ENCODE results near the gene PLEKHA7. TPM values are rescaled to one million over a fixed set of nuclear protein-coding genes. Genes with fewer than 3 reads are reported as not detected.

Gene PLEKHA7
- total RNA-seq, 2 experiments from 2014 or later = 0.47 to 0.50 TPM

DNA sequence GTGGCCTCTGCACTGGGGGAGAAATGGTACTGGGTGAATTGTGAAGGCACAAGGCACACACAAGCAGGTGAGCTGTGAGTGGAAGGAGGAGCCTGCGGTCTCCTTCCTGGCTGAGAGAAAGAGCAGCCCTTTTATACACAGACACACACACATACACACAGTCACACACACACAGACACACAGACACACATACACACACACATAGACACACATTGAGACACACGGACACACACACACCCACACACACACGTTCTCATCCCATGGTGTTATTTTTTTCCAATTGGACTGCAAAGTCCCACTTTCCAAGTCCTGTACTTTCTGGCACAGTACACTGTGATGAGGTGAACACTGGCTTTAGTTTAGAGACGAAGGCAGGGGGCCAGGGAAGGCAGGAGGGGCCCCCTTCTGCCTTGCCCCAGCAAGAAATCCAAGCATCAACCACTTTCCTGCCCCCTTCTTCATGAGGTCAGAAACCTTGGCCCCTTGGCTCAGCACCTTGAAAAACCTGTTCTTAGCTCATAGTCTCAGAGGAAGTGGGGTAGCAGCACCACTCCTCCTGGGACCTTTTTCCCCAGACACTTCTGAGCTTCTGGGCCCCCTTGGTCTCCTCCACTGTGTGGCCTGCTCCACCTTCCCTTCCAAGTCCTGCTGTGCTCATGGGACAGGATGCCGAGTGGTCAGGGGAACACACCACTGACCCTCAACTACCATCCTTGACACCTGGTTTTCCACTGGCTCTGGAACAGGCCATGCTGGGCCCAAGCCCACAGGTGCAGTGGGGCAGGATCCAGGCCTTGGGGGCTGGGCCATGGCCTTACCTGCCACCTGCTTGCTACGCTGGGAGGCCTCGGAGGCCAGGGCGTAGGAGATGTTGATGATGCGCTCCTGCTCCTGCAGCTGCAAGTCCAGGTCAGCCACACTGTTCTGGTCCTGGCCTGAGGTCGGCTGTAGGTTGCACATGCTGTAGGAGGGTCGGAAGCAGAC is 232.0 kb downstream of the PLEKHA7 start:
- Mint-ChIP-seq H3K9me3 (ENCODE audit: insufficient read depth) (no peaks in the 10 kb centered on the region), H3K4me3 (no peak overlapping the region), H3K36me3 (ENCODE audit: low read depth) (no peaks in the 10 kb centered on the region), H3K27ac (no peak overlapping the region), H3K4me1 (ENCODE audit: low read depth) (no peaks in the 10 kb centered on the region), H3K27me3 (ENCODE audit: low read depth) (no peaks in the 10 kb centered on the region)
- CTCF ChIA-PET = no interaction called here
- POLR2A ChIA-PET = interaction anchor here (0.7 kb wide), 1 partner anchor 15 kb away, joined by 3 read pairs; no protein-coding TSS in a partner anchor
- no peak for DNase-seq
- ATAC-seq = no peak

DNA sequence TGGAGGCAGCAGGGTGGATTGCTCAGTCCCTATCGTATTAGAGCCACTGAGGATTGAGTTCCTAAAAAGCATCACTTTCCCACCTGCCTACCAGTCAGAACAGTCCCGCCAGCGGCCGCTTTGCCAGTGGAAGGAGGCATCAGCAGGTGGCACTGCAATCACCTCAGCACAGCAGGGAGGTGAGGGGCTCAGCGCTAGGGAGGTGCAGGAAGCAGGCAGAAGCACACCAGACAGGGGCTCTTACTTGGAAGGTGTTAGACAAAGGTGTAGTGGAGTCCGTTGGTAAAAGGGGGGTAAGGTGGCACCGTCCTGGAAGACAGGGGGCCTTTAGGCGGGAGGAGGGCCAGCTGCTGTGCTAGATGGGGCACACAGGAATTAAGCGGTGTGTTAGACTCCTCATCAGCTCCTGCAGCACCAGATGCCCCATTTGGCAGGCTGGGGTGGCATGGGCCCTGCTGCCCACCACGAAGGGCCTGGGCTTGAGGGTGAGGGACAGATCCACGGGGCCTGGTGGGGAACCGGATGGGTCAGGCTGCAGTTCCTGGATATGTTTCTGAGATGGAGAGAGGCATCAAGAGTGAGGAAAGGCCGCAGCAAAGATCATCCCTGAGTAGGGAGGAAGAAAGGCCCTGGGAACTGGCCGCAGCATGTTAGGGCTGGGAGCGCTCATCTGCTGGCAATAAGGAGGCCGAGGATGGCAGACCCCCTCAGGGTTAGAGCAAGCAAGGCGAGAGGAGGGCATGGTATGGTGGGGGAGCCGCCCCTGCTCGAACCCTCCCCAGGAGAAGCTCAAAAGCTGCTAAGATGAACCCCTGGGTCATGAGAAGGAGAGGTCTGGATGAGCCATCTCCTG is 233.3 kb downstream of the PLEKHA7 start:
- ChIA-PET CTCF (interaction anchor here (1.4 kb wide), 1 partner anchor 7 kb away, joined by 3 read pairs; no protein-coding TSS in a partner anchor), POLR2A (no interaction called here)
- no peak for DNase-seq
- no peaks in the 10 kb centered on the region for H3K36me3 Mint-ChIP-seq (ENCODE audit: low read depth)
- H3K9me3 Mint-ChIP-seq (ENCODE audit: insufficient read depth) = no peaks in the 10 kb centered on the region
- no peak overlapping the region for H3K27ac Mint-ChIP-seq
- H3K4me3 Mint-ChIP-seq = no peak overlapping the region
- no peaks in the 10 kb centered on the region for H3K4me1 Mint-ChIP-seq (ENCODE audit: low read depth)
- ATAC-seq = no peak
- H3K27me3 Mint-ChIP-seq (ENCODE audit: low read depth) = no peaks in the 10 kb centered on the region

DNA sequence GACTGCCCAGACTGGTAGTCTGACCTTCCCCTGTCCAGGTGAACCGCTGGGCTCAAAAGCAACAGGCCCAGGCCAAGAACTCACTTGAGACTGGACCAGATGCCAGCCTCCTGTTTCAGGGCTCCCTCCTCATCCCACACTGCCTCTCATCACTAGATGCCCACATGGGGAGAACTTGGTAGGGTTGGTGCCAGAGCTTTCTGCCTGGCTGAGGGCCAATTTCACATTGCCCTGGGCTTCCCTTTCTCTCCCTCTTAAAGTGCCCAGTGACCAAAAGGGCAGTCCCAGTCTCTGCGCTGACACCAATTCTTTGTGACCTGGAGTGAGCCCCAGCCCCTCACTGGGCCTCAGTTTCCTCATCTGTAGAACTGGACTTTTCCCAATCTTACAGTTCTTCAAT is 234.1 kb downstream of the PLEKHA7 start:
- no peak for ATAC-seq
- no peak overlapping the region for H3K27ac Mint-ChIP-seq
- H3K9me3 Mint-ChIP-seq (ENCODE audit: insufficient read depth) = no peaks in the 10 kb centered on the region
- H3K36me3 Mint-ChIP-seq (ENCODE audit: low read depth) = no peaks in the 10 kb centered on the region
- ChIA-PET POLR2A (no interaction called here), CTCF (interaction anchor here (1.4 kb wide), 1 partner anchor 8 kb away, joined by 3 read pairs; no protein-coding TSS in a partner anchor)
- DNase-seq = no peak
- no peaks in the 10 kb centered on the region for H3K4me1 Mint-ChIP-seq (ENCODE audit: low read depth)
- H3K4me3 Mint-ChIP-seq = no peak overlapping the region
- H3K27me3 Mint-ChIP-seq (ENCODE audit: low read depth) = no peaks in the 10 kb centered on the region

GRCh38 chr11:16779436-16779835 is 234.8 kb downstream of the PLEKHA7 start:
- POLR2A ChIA-PET = interaction anchor here (0.6 kb wide), 1 partner anchor 758 kb away, joined by 3 read pairs; no protein-coding TSS in a partner anchor
- H3K4me1 Mint-ChIP-seq (ENCODE audit: low read depth) = no peaks in the 10 kb centered on the region
- CTCF ChIA-PET = interaction anchor here (1.4 kb wide), 1 partner anchor 9 kb away, joined by 3 read pairs; no protein-coding TSS in a partner anchor

DNA sequence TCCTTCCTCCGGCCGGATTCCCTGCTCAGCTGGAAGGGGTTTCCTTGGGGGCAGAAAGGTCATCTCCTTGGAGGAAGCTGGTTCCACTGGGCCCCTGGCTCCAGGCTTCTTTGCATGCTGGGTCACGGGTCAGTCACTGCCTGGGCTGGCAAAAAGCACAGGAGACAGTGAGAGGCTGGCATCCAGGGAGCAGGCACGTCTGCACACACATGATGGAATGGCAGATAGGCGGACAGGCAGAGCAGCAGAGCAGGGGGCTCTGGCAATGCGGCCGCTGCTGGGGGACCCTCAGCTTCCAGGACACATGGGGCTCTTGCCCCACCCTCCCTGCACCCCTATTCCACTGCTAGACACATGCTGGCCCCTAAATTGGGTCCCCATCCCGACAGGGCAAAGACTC is 235.3 kb downstream of the PLEKHA7 start:
- no peaks in the 10 kb centered on the region for H3K27me3 Mint-ChIP-seq (ENCODE audit: low read depth)
- H3K36me3 Mint-ChIP-seq (ENCODE audit: low read depth) = no peaks in the 10 kb centered on the region
- ATAC-seq (no peak), DNase-seq (no peak)
- H3K4me1 Mint-ChIP-seq (ENCODE audit: low read depth) = no peaks in the 10 kb centered on the region
- no peak overlapping the region for H3K27ac Mint-ChIP-seq
- ChIA-PET POLR2A (no interaction called here), CTCF (no interaction called here)
- H3K4me3 Mint-ChIP-seq = no peak overlapping the region
- no peaks in the 10 kb centered on the region for H3K9me3 Mint-ChIP-seq (ENCODE audit: insufficient read depth)

More at GRCh38 chr11:16779436-16779835, 234.8 kb downstream of the PLEKHA7 start:
- Mint-ChIP-seq H3K4me3 (no peak overlapping the region), H3K27ac (no peak overlapping the region), H3K36me3 (ENCODE audit: low read depth) (no peaks in the 10 kb centered on the region), H3K9me3 (ENCODE audit: insufficient read depth) (no peaks in the 10 kb centered on the region), H3K27me3 (ENCODE audit: low read depth) (no peaks in the 10 kb centered on the region)
- DNase-seq = no peak
- ATAC-seq = peak; percentile 23

- Mint-ChIP-seq H3K27me3 (ENCODE audit: low read depth) (no peaks in the 10 kb centered on the region), H3K4me3 (no peak overlapping the region), H3K27ac (no peak overlapping the region), H3K36me3 (ENCODE audit: low read depth) (no peaks in the 10 kb centered on the region), H3K4me1 (ENCODE audit: low read depth) (no peaks in the 10 kb centered on the region), H3K9me3 (ENCODE audit: insufficient read depth) (no peaks in the 10 kb centered on the region)
- ChIA-PET CTCF (no interaction called here), POLR2A (no interaction called here)
- DNase-seq (no peak), ATAC-seq (no peak)
Observed at GRCh38 chr11:16778286-16778685, 235.9 kb downstream of the PLEKHA7 start.

- no peak for DNase-seq
- ChIA-PET CTCF (no interaction called here), POLR2A (no interaction called here)
- ATAC-seq = no peak
- H3K9me3 Mint-ChIP-seq (ENCODE audit: insufficient read depth) = no peaks in the 10 kb centered on the region
- no peaks in the 10 kb centered on the region for H3K27me3 Mint-ChIP-seq (ENCODE audit: low read depth)
- H3K4me3 Mint-ChIP-seq = no peak overlapping the region
- H3K27ac Mint-ChIP-seq = no peak overlapping the region
- H3K4me1 Mint-ChIP-seq (ENCODE audit: low read depth) = no peaks in the 10 kb centered on the region
- H3K36me3 Mint-ChIP-seq (ENCODE audit: low read depth) = no peaks in the 10 kb centered on the region
Observed at GRCh38 chr11:16777613-16777975, 236.6 kb downstream of the PLEKHA7 start.

- CTCF ChIA-PET = no interaction called here
Observed at GRCh38 chr11:16776711-16777612, 237.3 kb downstream of the PLEKHA7 start.

DNA sequence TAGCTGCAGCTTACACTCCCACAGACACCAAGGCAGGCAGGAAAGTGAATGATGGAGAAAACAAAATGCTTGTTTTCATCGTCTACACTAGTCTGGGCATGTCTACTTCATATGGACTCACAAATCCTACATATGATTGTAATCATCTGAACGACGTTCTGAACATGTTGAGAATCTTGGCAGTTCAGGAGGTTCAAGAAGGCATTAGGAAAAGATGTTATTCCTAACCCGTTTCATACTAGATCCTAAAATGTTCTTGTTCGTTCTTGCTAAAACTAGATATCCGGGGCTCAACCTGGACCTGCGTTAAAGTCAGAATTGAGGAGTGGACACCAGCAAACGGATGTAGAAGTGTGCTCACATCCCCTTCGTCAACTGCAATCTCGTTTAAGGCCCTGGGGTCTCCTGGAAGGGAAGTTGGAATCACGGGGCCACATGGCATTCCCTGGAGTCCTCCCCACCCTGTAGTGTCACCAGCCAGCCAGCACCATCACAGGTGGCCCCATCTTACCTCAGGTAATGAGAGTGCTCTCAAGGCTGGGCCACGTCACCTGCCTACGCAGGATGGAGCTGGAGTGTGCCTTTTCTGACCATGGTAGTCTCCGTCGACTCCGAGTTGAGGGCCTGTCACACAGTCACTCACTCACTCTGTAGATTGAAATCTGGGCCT is 238.5 kb downstream of the PLEKHA7 start:
- Mint-ChIP-seq H3K27ac (no peak overlapping the region), H3K4me3 (no peak overlapping the region), H3K4me1 (ENCODE audit: low read depth) (no peaks in the 10 kb centered on the region), H3K9me3 (ENCODE audit: insufficient read depth) (no peaks in the 10 kb centered on the region), H3K36me3 (ENCODE audit: low read depth) (no peaks in the 10 kb centered on the region), H3K27me3 (ENCODE audit: low read depth) (no peaks in the 10 kb centered on the region)
- DNase-seq (no peak), ATAC-seq (no peak)
- ChIA-PET POLR2A (no interaction called here), CTCF (no interaction called here)

More at GRCh38 chr11:16776711-16777612, 237.3 kb downstream of the PLEKHA7 start:
- Mint-ChIP-seq H3K4me1 (ENCODE audit: low read depth) (no peaks in the 10 kb centered on the region), H3K4me3 (no peak overlapping the region), H3K9me3 (ENCODE audit: insufficient read depth) (no peaks in the 10 kb centered on the region), H3K36me3 (ENCODE audit: low read depth) (no peaks in the 10 kb centered on the region), H3K27me3 (ENCODE audit: low read depth) (no peaks in the 10 kb centered on the region), H3K27ac (no peak overlapping the region)
- DNase-seq (no peak), ATAC-seq (no peak)
- POLR2A ChIA-PET = no interaction called here

DNA sequence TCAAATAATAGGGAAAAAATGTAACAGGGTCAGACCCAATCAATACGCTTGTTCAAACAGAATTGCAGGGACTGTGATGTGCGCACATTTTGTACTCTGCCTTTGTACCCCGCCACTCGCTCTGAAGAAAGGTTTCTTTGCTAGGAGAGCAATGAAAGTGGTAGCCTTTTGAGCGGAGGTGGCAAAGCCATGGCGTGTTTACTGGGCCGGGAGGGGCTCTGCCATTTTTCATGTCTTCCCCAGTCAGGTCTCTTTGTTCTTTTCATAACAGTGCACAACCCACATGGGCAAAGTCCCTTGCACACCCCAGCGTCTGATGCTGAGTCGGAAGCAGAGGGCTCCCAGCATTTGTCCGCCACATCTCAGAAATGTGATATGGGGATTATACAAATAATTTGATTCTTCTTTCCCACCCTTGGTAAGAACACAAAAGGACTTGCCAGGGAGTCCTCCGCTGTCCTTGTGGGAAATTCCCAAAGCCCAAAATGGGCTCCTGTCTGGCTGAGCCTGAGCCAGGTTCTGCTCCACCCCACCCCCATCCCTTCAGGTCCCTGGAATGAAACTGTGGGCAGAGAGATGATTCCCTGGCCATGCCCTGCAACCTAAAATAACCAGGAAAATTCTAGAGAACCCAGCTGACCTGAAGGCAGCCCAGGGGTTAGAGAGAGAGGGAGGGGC is 239.1 kb downstream of the PLEKHA7 start:
- Mint-ChIP-seq H3K4me1 (ENCODE audit: low read depth) (no peaks in the 10 kb centered on the region), H3K36me3 (ENCODE audit: low read depth) (no peaks in the 10 kb centered on the region), H3K27me3 (ENCODE audit: low read depth) (no peaks in the 10 kb centered on the region), H3K4me3 (no peak overlapping the region), H3K9me3 (ENCODE audit: insufficient read depth) (no peaks in the 10 kb centered on the region), H3K27ac (no peak overlapping the region)
- ChIA-PET POLR2A (interaction anchor here (1.1 kb wide), 1 partner anchor 9 kb away, joined by 3 read pairs; no protein-coding TSS in a partner anchor), CTCF (interaction anchor here (1.5 to 1.9 kb wide), 2 partner anchors 11 to 14 kb away, joined by 7 to 10 read pairs; no protein-coding TSS in a partner anchor)
- no peak for ATAC-seq
- no peak for DNase-seq
